ENCODE results near the gene IGFLR1.

The IGFLR1 gene

GRCh38 chr19:35764432-35765315 is 22.4 kb upstream of the IGFLR1 start:
- TF ChIP-seq CTCF (IDR thresholded peaks at IDR 0.05; ENCODE audit: control extremely low read depth, extremely low read depth, low read depth, missing control alignments) = no peak
- POLR2A ChIA-PET = no interaction called here
- CTCF ChIA-PET = interaction anchor here (1.2 kb wide), 1 partner anchor 17 kb away, joined by 3 read pairs; the partner anchor contains the start of gene LIN37
- no peak for DNase-seq (ENCODE audit: extremely low spot score)

GRCh38 chr19:35760711-35761349 is 18.6 kb upstream of the IGFLR1 start:
- no peak for TF ChIP-seq CTCF (IDR thresholded peaks at IDR 0.05; ENCODE audit: control extremely low read depth, extremely low read depth, low read depth, missing control alignments)
- DNase-seq (ENCODE audit: extremely low spot score) = no peak
- ChIA-PET CTCF (interaction anchor here (0.7 to 1.4 kb wide), 2 partner anchors 8 to 16 kb away, joined by 3 read pairs; partner anchors contain the start of genes PSENEN and U2AF1L4), POLR2A (no interaction called here)

GRCh38 chr19:35759697-35760096 is 17.4 kb upstream of the IGFLR1 start:
- DNase-seq (ENCODE audit: extremely low spot score) = no peak
- ChIA-PET CTCF (interaction anchor here (1.4 kb wide), 1 partner anchor 15 kb away, joined by 3 read pairs; the partner anchor contains the start of genes PSENEN and U2AF1L4), POLR2A (no interaction called here)
- no peak for TF ChIP-seq CTCF (IDR thresholded peaks at IDR 0.05; ENCODE audit: control extremely low read depth, extremely low read depth, low read depth, missing control alignments)

GRCh38 chr19:35757749-35758608 is 15.7 kb upstream of the IGFLR1 start, which contains the start of gene PROSER3:
TSS of gene PROSER3 (plus strand) at chr19:35758176. CDS start at chr19:35758216, 40 bp downstream.
- POLR2A ChIA-PET = no interaction called here
- CTCF ChIA-PET = no interaction called here
- peak; percentile 99 for DNase-seq (ENCODE audit: extremely low spot score)
- no peak for TF ChIP-seq CTCF (IDR thresholded peaks at IDR 0.05; ENCODE audit: control extremely low read depth, extremely low read depth, low read depth, missing control alignments)

- ChIA-PET POLR2A (interaction anchor here (1.3 kb wide), 1 partner anchor 9 kb away, joined by 5 read pairs; the partner anchor contains the start of gene LIN37), CTCF (no interaction called here)
- DNase-seq (ENCODE audit: extremely low spot score) = peak; percentile 25
- TF ChIP-seq CTCF (IDR thresholded peaks at IDR 0.05; ENCODE audit: control extremely low read depth, extremely low read depth, low read depth, missing control alignments) = no peak
Observed at GRCh38 chr19:35757231-35757748, 15.0 kb upstream of the IGFLR1 start.
